GM10248 (cell line): Measurements from ENCODE around the gene CD300A.

Experiments
- CTCF ChIA-PET: fragments of 300-600 bp; sonication (Branson Sonifier 250); formaldehyde crosslinking; extraction: SDS; loops from one replicate; lab custom pipeline; 2021; ENCODE audit warnings: antibody characterized with exemption; lab: Yijun Ruan, JAX
- POLR2A ChIA-PET: fragments of 350-650 bp; sonication (Branson Sonifier 250); formaldehyde crosslinking; extraction: SDS; loops from one replicate; lab custom pipeline; 2020; ENCODE audit warnings: antibody characterized with exemption; lab: Yijun Ruan, JAX
- DNase-seq: peaks from one replicate; pipeline ENCODE4 v3.0.0; 2012; ENCODE audit errors: extremely low spot score
- TF ChIP-seq, protein P1 (sequence below): IDR thresholded peaks from 2 replicates; pipeline ENCODE4 v1.5.1; 2012; ENCODE audit warnings: mild to moderate bottlenecking, low read depth; ENCODE audit errors: extremely low read depth, missing control alignments, control extremely low read depth

The CD300A gene

DNA sequence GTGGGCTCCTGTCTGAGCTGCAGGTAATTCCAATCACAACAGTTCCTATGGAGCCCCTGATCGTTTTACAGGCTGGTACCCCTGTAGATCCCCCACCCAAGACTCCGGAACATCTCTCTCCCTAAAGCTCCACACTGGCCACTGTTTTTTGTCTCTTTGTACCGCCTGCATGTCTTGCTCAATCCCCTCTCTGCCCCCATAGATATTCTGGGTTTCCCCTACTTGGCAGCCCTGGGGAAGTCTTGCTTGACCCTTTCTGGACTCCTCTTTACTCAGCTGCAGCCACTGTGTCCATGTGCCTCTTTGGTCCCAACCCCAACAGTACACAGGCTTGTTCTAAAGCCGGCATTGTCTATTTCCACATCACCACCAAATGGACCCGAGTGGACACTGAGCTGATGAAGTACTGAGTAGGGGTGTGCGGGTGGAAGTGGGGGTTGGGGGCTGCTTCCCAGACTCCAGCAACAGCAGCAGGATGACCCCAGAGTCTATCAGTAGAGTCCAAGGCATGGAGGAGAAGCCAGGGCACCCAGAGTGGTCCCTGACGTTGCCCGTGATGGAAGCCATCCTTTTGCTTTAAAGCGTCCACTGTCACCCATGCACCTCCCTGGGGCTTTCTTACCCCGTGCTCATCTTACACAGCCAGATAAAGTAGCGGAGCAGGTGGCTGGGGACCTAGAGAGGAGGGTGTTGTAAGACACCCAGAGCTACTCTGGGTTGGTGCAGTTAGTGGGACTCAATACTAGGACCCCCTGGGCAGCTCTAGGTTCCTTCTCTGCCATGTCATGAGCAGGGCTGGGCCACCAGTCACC is 58.4 kb downstream of the CD300A start:
- DNase-seq = no peak
- ChIA-PET POLR2A (no interaction called here), CTCF (interaction anchor here (0.9 to 1.4 kb wide), 4 partner anchors 25 to 157 kb away, joined by 3 to 5 read pairs (median 4); no protein-coding TSS in a partner anchor)
- TF ChIP-seq, protein P1, sequence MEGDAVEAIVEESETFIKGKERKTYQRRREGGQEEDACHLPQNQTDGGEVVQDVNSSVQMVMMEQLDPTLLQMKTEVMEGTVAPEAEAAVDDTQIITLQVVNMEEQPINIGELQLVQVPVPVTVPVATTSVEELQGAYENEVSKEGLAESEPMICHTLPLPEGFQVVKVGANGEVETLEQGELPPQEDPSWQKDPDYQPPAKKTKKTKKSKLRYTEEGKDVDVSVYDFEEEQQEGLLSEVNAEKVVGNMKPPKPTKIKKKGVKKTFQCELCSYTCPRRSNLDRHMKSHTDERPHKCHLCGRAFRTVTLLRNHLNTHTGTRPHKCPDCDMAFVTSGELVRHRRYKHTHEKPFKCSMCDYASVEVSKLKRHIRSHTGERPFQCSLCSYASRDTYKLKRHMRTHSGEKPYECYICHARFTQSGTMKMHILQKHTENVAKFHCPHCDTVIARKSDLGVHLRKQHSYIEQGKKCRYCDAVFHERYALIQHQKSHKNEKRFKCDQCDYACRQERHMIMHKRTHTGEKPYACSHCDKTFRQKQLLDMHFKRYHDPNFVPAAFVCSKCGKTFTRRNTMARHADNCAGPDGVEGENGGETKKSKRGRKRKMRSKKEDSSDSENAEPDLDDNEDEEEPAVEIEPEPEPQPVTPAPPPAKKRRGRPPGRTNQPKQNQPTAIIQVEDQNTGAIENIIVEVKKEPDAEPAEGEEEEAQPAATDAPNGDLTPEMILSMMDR = no peak

DNA sequence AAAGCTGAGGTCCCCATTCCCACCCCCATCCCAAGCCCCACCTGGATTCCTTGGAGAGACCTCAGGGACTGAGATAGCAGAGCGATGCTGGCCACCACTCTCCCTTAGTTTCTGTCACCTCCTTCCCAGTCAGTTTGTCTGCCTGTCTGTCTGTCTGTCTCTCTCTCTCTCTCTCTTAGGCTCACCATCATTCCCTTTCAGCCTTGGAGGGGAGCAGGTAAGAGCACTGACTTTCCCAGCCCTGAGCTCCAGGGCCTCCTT is 59.0 kb downstream of the CD300A start:
- TF ChIP-seq, protein P1 = no peak
- ChIA-PET CTCF (interaction anchor here (0.9 to 1.4 kb wide), 4 partner anchors 25 to 158 kb away, joined by 3 to 5 read pairs (median 4); no protein-coding TSS in a partner anchor), POLR2A (no interaction called here)
- no peak for DNase-seq

DNA sequence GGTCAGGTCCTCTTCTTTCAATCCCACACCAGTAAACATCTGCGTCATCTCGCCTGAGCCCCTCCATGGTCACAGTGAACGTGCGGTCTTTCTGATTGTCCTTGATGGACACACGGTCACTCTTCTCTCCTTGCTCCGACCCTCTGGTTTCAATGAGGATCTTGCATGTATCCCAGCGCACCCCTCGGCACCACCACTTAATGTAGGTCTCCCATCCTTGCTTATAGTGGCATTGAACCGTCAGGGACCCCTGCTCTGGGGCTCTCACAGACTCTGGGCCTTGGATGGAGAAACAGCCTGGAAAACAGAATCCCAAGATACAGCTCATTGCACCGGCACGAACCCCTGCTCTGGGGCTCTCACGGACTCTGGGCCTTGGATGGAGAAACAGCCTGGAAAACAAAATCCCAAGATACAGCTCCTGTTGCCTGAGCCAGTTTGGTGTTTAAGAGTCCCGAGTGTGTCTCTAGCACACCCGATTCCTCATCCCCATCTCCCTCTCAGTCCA is 59.4 kb downstream of the CD300A start:
- ChIA-PET CTCF (interaction anchor here (1.0 to 7.7 kb wide), 4 partner anchors 40 to 158 kb away, joined by 3 to 68 read pairs (median 4); no protein-coding TSS in a partner anchor), POLR2A (no interaction called here)
- no peak for DNase-seq
- TF ChIP-seq, protein P1 = no peak

DNA sequence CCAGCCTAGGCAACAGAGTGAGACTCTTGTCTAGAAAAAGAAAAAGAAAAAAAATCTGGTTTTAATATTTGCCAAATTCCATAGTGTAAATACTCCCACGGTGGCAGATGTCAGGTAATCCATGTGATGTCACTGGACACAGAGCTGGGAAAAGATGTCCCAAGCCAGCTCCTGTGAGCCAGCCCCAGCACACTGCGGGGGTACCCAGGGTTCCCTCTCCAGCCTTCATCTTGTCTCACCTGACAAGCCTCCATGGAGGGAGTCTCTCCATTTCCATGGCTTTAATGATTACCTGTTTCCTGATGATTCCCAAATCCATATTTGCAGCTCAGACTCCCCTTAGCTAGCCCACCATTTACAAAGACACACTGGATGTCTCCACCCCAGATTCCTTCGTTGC is 60.2 kb downstream of the CD300A start:
- ChIA-PET POLR2A (no interaction called here), CTCF (interaction anchor here (1.0 to 7.7 kb wide), 7 partner anchors 11 to 232 kb away, joined by 3 to 68 read pairs (median 3); partner anchors contain the start of gene GPR142)
- TF ChIP-seq, protein P1 = no peak
- DNase-seq = no peak

DNA sequence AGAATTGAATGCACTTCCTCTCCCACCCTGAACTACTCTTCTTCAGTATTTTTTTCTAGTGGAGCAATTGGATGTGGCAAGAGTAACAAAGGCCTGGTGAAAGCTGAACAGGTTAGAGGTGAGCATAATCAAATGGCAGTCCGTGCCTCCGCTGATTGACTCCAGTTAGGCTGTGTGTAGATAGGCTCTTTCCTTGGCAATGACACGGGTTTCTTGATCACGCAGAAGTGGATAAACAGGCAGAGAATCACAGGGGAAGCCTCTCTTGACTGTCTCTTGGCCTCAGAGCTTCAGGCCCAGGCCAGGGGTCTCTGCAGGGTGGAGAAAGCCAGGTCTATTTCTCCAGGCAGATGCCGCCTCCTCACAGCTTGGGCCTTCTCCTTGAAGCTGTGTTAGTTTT is 60.6 kb downstream of the CD300A start:
- POLR2A ChIA-PET = no interaction called here
- DNase-seq = no peak
- CTCF ChIA-PET = interaction anchor here (1.0 to 7.7 kb wide), 7 partner anchors 12 to 233 kb away, joined by 3 to 68 read pairs (median 3); partner anchors contain the start of gene GPR142
- TF ChIP-seq, protein P1 = no peak

DNA sequence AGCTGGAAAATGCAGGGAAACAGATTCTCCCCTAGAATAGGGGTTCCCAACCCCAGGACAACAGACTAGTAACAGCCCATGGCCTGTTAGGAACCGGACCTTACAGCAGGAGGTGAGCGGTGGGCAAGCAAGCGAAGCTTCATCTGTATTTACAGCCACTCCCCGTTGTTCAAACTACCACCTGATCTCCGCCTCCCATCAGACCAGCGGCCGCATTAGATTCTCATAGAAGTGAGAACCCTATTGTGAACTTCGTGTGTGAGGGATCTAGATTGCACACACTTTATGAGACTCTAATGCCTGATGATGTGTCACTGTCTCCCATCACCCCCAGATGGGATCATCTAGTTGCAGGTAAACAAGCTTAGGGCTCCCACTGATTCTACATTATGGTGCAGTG is 61.3 kb downstream of the CD300A start:
- no peak for DNase-seq
- ChIA-PET POLR2A (no interaction called here), CTCF (interaction anchor here (0.8 to 7.7 kb wide), 7 partner anchors 16 to 243 kb away, joined by 3 to 68 read pairs (median 8); partner anchors contain the start of gene GPR142)
- TF ChIP-seq, protein P1 = no peak
